GM23248 (cell line): ENCODE results near the gene SERINC3.

ENCODE experiments used
- EZH2 ChIP-seq: fragments of 200-600 bp; sonication (generic); IDR thresholded peaks from 2 replicates; pipeline ENCODE4 v1.6.1; 2018; ENCODE audit warnings: antibody characterized with exemption, mild to moderate bottlenecking; ENCODE audit not compliant: insufficient read depth, poor library complexity, severe bottlenecking
- EZH2phosphoT487 ChIP-seq: fragments of 200-600 bp; sonication (generic); IDR thresholded peaks from 2 replicates; pipeline ENCODE4 v1.6.1; 2018; ENCODE audit warnings: antibody characterized with exemption, moderate library complexity, mild to moderate bottlenecking, low read depth; ENCODE audit not compliant: insufficient read depth

DNA sequence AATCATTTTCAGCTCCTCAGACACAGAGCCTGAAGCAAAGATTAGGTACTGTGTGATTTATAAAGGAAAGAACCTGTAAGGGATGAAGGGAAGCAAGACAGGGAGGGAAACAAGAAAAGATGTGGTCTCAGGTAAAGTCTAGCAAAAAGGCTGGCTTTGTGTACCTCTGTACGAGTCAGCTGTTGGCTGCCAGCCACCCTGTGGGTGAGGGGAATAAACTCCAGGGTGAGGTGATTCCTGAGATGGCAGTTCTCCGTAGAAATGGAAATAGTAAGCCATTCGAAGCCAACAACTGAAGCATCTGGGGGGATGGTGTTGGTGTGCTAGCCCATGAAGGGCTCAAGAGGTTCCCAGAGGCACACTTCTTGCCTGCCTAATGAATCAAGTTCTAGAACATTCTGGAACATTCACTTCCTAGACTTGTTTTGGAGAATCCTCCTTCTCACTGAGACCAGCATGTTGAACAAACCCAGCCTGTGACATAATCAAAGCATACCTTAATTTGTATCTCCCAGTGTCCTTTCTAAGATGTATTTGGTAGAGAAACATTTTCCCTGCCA is 56.8 kb downstream of the SERINC3 start:
- TF ChIP-seq EZH2 = no peak
- TF ChIP-seq EZH2phosphoT487 = no peak
